ENCODE data around the gene HNRNPR. TPM values are rescaled to one million over a fixed set of nuclear protein-coding genes. Genes with fewer than 3 reads are reported as not detected.
A peak's percentile ranks its signal among the peaks of the same experiment; 100 is the strongest.

Gene HNRNPR
- polyA plus RNA-seq, 3 donors: 58.5 to 112 (median 82.9) TPM

GRCh38 chr1:23337869-23338268, 6.2 kb downstream of the HNRNPR start:
- no peaks in the 10 kb centered on the region for H3K27me3 ChIP-seq (ENCODE audit: control insufficient read depth in 2 of 2, insufficient read depth in 2 of 2, low read length in 2 of 2)
- no peaks in the 10 kb centered on the region for H3K9me3 ChIP-seq (replicated peaks in 1 of 2; ENCODE audit: control insufficient read depth in 1 of 2, insufficient read depth in 1 of 2, low read length in 2 of 2)
- no peak overlapping the region for H3K4me3 ChIP-seq (replicated peaks in 1 of 3; ENCODE audit: low read depth in 2 of 3, low read length in 3 of 3)
- H2AFZ ChIP-seq (ENCODE audit: insufficient read depth, low read depth, low read length, poor library complexity, severe bottlenecking): no peak overlapping the region
- no peaks in the 10 kb centered on the region for H3K27me3 Mint-ChIP-seq (ENCODE audit: low read depth in 3 of 3)
- WGBS (ENCODE audit: insufficient coverage): no CpG with 5 or more reads among the region's 2 CpGs
- H3K4me1 ChIP-seq (ENCODE audit: control insufficient read depth in 1 of 2, insufficient read depth in 2 of 2, low read length in 2 of 2): peaks cover 17 to 25% of the 10 kb centered on the region in 2 donors
- H3K4me1 Mint-ChIP-seq: peaks cover 39% of the 10 kb centered on the region
- no peak overlapping the region for H3K4me2 ChIP-seq (replicated peaks; ENCODE audit: extremely low read depth, low read length, poor library complexity, severe bottlenecking)
- intact Hi-C loops (cut with micrococcal nuclease): no loop called here
- peak overlapping the region in 1 of 7 donors; percentile 1 for H3K27ac Mint-ChIP-seq
- H4K20me1 ChIP-seq (ENCODE audit: insufficient read depth, low read length): peaks cover 78% of the 10 kb centered on the region
- peaks cover 36 to 54% of the 10 kb centered on the region in 2 donors for H3K36me3 Mint-ChIP-seq
- TF ChIP-seq CTCF (IDR thresholded peaks at IDR 0.05): no peak
- no peak overlapping the region for H3K9ac ChIP-seq (ENCODE audit: insufficient read depth, low read length, poor library complexity, severe bottlenecking)
- H3K4me3 Mint-ChIP-seq: no peak overlapping the region
- no peak for DNase-seq
- no peaks in the 10 kb centered on the region for H3K9me3 Mint-ChIP-seq
- H3K27ac ChIP-seq (ENCODE audit: low read depth in 1 of 2, low read length in 2 of 2): no peak overlapping the region
- H3K79me2 ChIP-seq (ENCODE audit: insufficient read depth, low read length): peaks cover 87% of the 10 kb centered on the region
- H3K36me3 ChIP-seq (replicated peaks in 1 of 2; ENCODE audit: control insufficient read depth in 1 of 2, insufficient read depth in 2 of 2, low read length in 2 of 2): peaks cover 36 to 54% of the 10 kb centered on the region in 2 donors

GRCh38 chr1:23331713-23332112, 12.4 kb downstream of the HNRNPR start:
- no peaks in the 10 kb centered on the region for H3K27me3 ChIP-seq (ENCODE audit: control insufficient read depth in 2 of 2, insufficient read depth in 2 of 2, low read length in 2 of 2)
- H3K27ac Mint-ChIP-seq: peak overlapping the region in 1 of 7 donors; percentile 30
- no peaks in the 10 kb centered on the region for H3K4me1 ChIP-seq (ENCODE audit: control insufficient read depth in 1 of 2, insufficient read depth in 2 of 2, low read length in 2 of 2)
- no peak overlapping the region for H3K4me3 Mint-ChIP-seq
- H3K4me1 Mint-ChIP-seq: peaks cover 2% of the 10 kb centered on the region
- intact Hi-C loops (cut with micrococcal nuclease): no loop called here
- H3K4me2 ChIP-seq (replicated peaks; ENCODE audit: extremely low read depth, low read length, poor library complexity, severe bottlenecking): no peak overlapping the region
- peaks cover 69 to 91% of the 10 kb centered on the region in 2 donors for H3K36me3 ChIP-seq (replicated peaks in 1 of 2; ENCODE audit: control insufficient read depth in 1 of 2, insufficient read depth in 2 of 2, low read length in 2 of 2)
- no peak overlapping the region for H3K27ac ChIP-seq (ENCODE audit: low read depth in 1 of 2, low read length in 2 of 2)
- H3K27me3 Mint-ChIP-seq (ENCODE audit: low read depth in 3 of 3): peaks cover 0 to 2% (median 0%) of the 10 kb centered on the region in 3 donors
- peaks cover 63% of the 10 kb centered on the region for H4K20me1 ChIP-seq (ENCODE audit: insufficient read depth, low read length)
- no peak overlapping the region for H3K9ac ChIP-seq (ENCODE audit: insufficient read depth, low read length, poor library complexity, severe bottlenecking)
- peaks cover 61 to 95% of the 10 kb centered on the region in 2 donors for H3K36me3 Mint-ChIP-seq
- 97% methylated on average over 6 of the region's 8 CpGs for WGBS (ENCODE audit: insufficient coverage)
- no peak overlapping the region for H3K4me3 ChIP-seq (replicated peaks in 1 of 3; ENCODE audit: low read depth in 2 of 3, low read length in 3 of 3)
- TF ChIP-seq CTCF (IDR thresholded peaks at IDR 0.05): no peak
- no peak for DNase-seq
- H3K9me3 ChIP-seq (replicated peaks in 1 of 2; ENCODE audit: control insufficient read depth in 1 of 2, insufficient read depth in 1 of 2, low read length in 2 of 2): no peaks in the 10 kb centered on the region
- H3K79me2 ChIP-seq (ENCODE audit: insufficient read depth, low read length): peaks cover 73% of the 10 kb centered on the region
- no peak overlapping the region for H2AFZ ChIP-seq (ENCODE audit: insufficient read depth, low read depth, low read length, poor library complexity, severe bottlenecking)
- H3K9me3 Mint-ChIP-seq: no peaks in the 10 kb centered on the region
